ENCODE data around the gene NHSL2.
"Not testable (repeated sequence)": the region's sequence is repeated elsewhere in the genome, so short reads cannot be mapped to it uniquely, and the experiment has no call there.

The NHSL2 gene

GRCh38 chrX:72133851-72134546, 223.4 kb downstream of the NHSL2 start:
- DNase-seq = no peak

GRCh38 chrX:72137846-72138495, 227.3 kb downstream of the NHSL2 start:
- no peak for DNase-seq

- DNase-seq = no peak
Measured at GRCh38 chrX:72139538-72139937, 228.9 kb downstream of the NHSL2 start.

- no peak for DNase-seq
Measured at GRCh38 chrX:72141372-72142004, 230.8 kb downstream of the NHSL2 start.

- DNase-seq = no peak
Measured at GRCh38 chrX:72142094-72142793, 231.6 kb downstream of the NHSL2 start.

- DNase-seq = no peak
Measured at GRCh38 chrX:72142794-72143608, 232.4 kb downstream of the NHSL2 start.

- no peak for DNase-seq
Measured at GRCh38 chrX:72143609-72143907, 232.9 kb downstream of the NHSL2 start.

- no peak for DNase-seq
Measured at GRCh38 chrX:72145181-72145580, 234.5 kb downstream of the NHSL2 start.

GRCh38 chrX:72146527-72146926, 235.9 kb downstream of the NHSL2 start:
- no peak for DNase-seq

- DNase-seq = no peak
Measured at GRCh38 chrX:72158773-72159172, 248.1 kb downstream of the NHSL2 start.

GRCh38 chrX:72159769-72160168, 249.1 kb downstream of the NHSL2 start:
- no peak for DNase-seq

- DNase-seq = no peak
Measured at GRCh38 chrX:72165551-72165950, 254.9 kb downstream of the NHSL2 start.

- DNase-seq = no peak
Measured at GRCh38 chrX:72169008-72169728, 258.5 kb downstream of the NHSL2 start.

GRCh38 chrX:72176289-72176688, 265.6 kb downstream of the NHSL2 start:
- not testable (repeated sequence) for DNase-seq

- DNase-seq = no peak
Measured at GRCh38 chrX:72176981-72177380, 266.3 kb downstream of the NHSL2 start.

- no peak for DNase-seq
Measured at GRCh38 chrX:72180539-72180938, 269.9 kb downstream of the NHSL2 start.

- peak; percentile 88 for DNase-seq
Measured at GRCh38 chrX:72181178-72182125, 270.8 kb downstream of the NHSL2 start, which contains the start of gene PIN4. Gene PIN4 (plus strand): TSS chrX:72181757. CDS start chrX:72181786, 29 bp downstream.

- DNase-seq = no peak
Measured at GRCh38 chrX:72182924-72183323, 272.3 kb downstream of the NHSL2 start.

- DNase-seq = peak; percentile 72
Measured at GRCh38 chrX:72201836-72202536, 291.3 kb downstream of the NHSL2 start.

Data from NCI-H226 (cell line).